ENCODE measurements around the gene PAEP.

Gene PAEP

GRCh38 chr9:135615666-135616618, 54.4 kb downstream of the PAEP start:
- no peak for DNase-seq (ENCODE audit: low read depth)

All from activated T-cell treated with anti-CD3 and anti-CD28 coated beads for 48 hours (primary cell).